Measurements from ENCODE around the gene SCN2B. TPM values are rescaled to one million over a fixed set of nuclear protein-coding genes. Genes with fewer than 3 reads are reported as not detected.

Gene SCN2B
- total and polyA plus RNA-seq, 2 of the 4 experiments (the other 2 are of a cell fraction) = under 0.01 to 0.05 TPM

DNA sequence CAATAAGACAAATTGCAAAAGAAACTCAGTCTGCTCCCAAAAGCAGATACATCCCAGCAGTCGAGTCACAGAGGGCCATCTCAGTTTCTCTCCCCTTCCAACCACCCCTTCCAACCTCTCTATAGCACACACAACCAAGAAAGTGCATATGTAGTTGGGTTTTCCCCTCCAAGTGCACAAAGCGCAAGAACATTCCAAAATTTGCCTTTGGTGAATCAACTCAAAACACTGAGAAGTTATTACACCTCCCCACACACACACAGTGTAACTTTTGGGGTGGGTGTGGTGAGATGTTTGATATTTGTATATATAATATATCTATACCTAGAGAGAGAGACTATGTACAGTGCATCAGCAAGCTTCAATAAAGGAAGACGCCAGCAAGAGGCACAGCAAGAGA, 13.6 kb downstream of the SCN2B start:
- TF ChIP-seq, protein P1, sequence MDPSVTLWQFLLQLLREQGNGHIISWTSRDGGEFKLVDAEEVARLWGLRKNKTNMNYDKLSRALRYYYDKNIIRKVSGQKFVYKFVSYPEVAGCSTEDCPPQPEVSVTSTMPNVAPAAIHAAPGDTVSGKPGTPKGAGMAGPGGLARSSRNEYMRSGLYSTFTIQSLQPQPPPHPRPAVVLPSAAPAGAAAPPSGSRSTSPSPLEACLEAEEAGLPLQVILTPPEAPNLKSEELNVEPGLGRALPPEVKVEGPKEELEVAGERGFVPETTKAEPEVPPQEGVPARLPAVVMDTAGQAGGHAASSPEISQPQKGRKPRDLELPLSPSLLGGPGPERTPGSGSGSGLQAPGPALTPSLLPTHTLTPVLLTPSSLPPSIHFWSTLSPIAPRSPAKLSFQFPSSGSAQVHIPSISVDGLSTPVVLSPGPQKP (IDR thresholded peaks at IDR 0.05; ENCODE audit: borderline replicate concordance, low read depth, low read length) = no peak
- TF ChIP-seq, protein P2, sequence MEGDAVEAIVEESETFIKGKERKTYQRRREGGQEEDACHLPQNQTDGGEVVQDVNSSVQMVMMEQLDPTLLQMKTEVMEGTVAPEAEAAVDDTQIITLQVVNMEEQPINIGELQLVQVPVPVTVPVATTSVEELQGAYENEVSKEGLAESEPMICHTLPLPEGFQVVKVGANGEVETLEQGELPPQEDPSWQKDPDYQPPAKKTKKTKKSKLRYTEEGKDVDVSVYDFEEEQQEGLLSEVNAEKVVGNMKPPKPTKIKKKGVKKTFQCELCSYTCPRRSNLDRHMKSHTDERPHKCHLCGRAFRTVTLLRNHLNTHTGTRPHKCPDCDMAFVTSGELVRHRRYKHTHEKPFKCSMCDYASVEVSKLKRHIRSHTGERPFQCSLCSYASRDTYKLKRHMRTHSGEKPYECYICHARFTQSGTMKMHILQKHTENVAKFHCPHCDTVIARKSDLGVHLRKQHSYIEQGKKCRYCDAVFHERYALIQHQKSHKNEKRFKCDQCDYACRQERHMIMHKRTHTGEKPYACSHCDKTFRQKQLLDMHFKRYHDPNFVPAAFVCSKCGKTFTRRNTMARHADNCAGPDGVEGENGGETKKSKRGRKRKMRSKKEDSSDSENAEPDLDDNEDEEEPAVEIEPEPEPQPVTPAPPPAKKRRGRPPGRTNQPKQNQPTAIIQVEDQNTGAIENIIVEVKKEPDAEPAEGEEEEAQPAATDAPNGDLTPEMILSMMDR (conservative IDR thresholded peaks at IDR 0.05; ENCODE audit: low read depth, low read length) = no peak
- no peak for TF ChIP-seq POLR2A (IDR thresholded peaks at IDR 0.05; ENCODE audit: low read depth, low read length)
- TF ChIP-seq, protein P3, sequence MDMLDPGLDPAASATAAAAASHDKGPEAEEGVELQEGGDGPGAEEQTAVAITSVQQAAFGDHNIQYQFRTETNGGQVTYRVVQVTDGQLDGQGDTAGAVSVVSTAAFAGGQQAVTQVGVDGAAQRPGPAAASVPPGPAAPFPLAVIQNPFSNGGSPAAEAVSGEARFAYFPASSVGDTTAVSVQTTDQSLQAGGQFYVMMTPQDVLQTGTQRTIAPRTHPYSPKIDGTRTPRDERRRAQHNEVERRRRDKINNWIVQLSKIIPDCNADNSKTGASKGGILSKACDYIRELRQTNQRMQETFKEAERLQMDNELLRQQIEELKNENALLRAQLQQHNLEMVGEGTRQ (IDR thresholded peaks at IDR 0.05; ENCODE audit: low read depth, low read length) = no peak
- TF ChIP-seq RFX5 (IDR thresholded peaks at IDR 0.05; ENCODE audit: low read depth, low read length) = no peak
- no peak for TF ChIP-seq RAD21 (IDR thresholded peaks at IDR 0.05; ENCODE audit: low read length)
- no peak for TF ChIP-seq CHD1 (IDR thresholded peaks at IDR 0.05; ENCODE audit: low read depth, low read length)
- TF ChIP-seq CEBPB (IDR thresholded peaks at IDR 0.05; ENCODE audit: low read depth, low read length) = no peak
- no peak for TF ChIP-seq FOS (IDR thresholded peaks at IDR 0.05; ENCODE audit: low read depth, low read length)
- TF ChIP-seq MXI1 (IDR thresholded peaks at IDR 0.05; ENCODE audit: borderline replicate concordance, low read depth, low read length) = no peak
- TF ChIP-seq MAFK (IDR thresholded peaks at IDR 0.05; ENCODE audit: low read depth, low read length) = no peak
- no peak for TF ChIP-seq BHLHE40 (IDR thresholded peaks at IDR 0.05; ENCODE audit: low read depth, low read length)
- no peak for TF ChIP-seq SMC3 (IDR thresholded peaks at IDR 0.05; ENCODE audit: low read depth, low read length)
- no peak for TF ChIP-seq RCOR1 (IDR thresholded peaks at IDR 0.05; ENCODE audit: insufficient replicate concordance, low read length)
- no peak for TF ChIP-seq MAZ (IDR thresholded peaks at IDR 0.05; ENCODE audit: borderline replicate concordance, low read depth, low read length)
- no peak for TF ChIP-seq NFE2L2 (IDR thresholded peaks at IDR 0.05; ENCODE audit: low read depth, low read length)
- Histone ChIP-seq H3K9ac (ENCODE audit: low read depth, low read length) (no peak overlapping the region), H3K4me1 (ENCODE audit: control insufficient read depth, insufficient read depth, low read length) (no peaks in the 10 kb centered on the region), H2BK5ac (ENCODE audit: low read depth, low read length, poor library complexity, severe bottlenecking) (no peak overlapping the region), H3K4me3 (ENCODE audit: insufficient read depth, low read depth, low read length) (no peak overlapping the region), H3K14ac (replicated peaks; ENCODE audit: low read depth, low read length) (no peak overlapping the region), H3K4me2 (ENCODE audit: low read depth, low read length) (no peak overlapping the region), H3K18ac (ENCODE audit: low read depth, low read length) (no peak overlapping the region), H3K9me1 (ENCODE audit: insufficient read depth, low read length) (no peaks in the 10 kb centered on the region), H3K23ac (ENCODE audit: low read depth, low read length) (no peak overlapping the region), H3K9me3 (ENCODE audit: control insufficient read depth, insufficient read depth, low read length) (no peaks in the 10 kb centered on the region), H3K4ac (ENCODE audit: low read depth, low read length) (no peak overlapping the region), H4K20me1 (ENCODE audit: insufficient read depth, low read length) (no peaks in the 10 kb centered on the region), H2BK120ac (ENCODE audit: low read depth, low read length) (no peak overlapping the region), H2AK5ac (ENCODE audit: low read depth, low read length) (no peak overlapping the region), H3K27ac (ENCODE audit: insufficient read depth, low read length) (no peak overlapping the region), H4K5ac (ENCODE audit: low read depth, low read length) (no peak overlapping the region), H3K36me3 (ENCODE audit: control insufficient read depth, insufficient read depth, low read length) (no peaks in the 10 kb centered on the region), H2AK9ac (replicated peaks; ENCODE audit: low read depth, low read length, poor library complexity) (no peak overlapping the region), H3K27me3 (ENCODE audit: control insufficient read depth, insufficient read depth, low read length) (peaks cover 35% of the 10 kb centered on the region), H4K91ac (ENCODE audit: insufficient read depth, low read depth, low read length) (no peak overlapping the region), H3K56ac (ENCODE audit: extremely low read depth, insufficient read depth, low read length) (no peak overlapping the region), H3K79me1 (ENCODE audit: low read depth in 1 of 2, low read length in 2 of 2) (no peaks in the 10 kb centered on the region), H2BK20ac (ENCODE audit: low read depth, low read length) (no peak overlapping the region), H4K8ac (ENCODE audit: low read depth in 2 of 2, low read length in 2 of 2) (no peak overlapping the region), H2AFZ (replicated peaks; ENCODE audit: low read length, poor library complexity) (no peak overlapping the region), H2BK15ac (ENCODE audit: low read depth, low read length) (no peak overlapping the region)
- DNase-seq (no peak), ATAC-seq (ENCODE audit: low read depth) (no peak)
- no CpG with 5 or more reads among the region's 3 CpGs for WGBS, 2 experiments (ENCODE audit: extremely low coverage in 2 of 2, insufficient read length in 1 of 2)
- in situ Hi-C loops (cut with MboI; ENCODE audit: low sequenced_read_pairs) = no loop called here
- POLR2A ChIA-PET (ENCODE audit: unreplicated experiment) = no interaction called here
- intact Hi-C loops (cut with micrococcal nuclease) = no loop called here
- BruUV-seq (replicated peaks) = no TSS peak
- dilution Hi-C loops (cut with HindIII; ENCODE audit: low sequenced_read_pairs, unreplicated experiment) = no loop called here
- CTCF ChIA-PET = no interaction called here

All from IMR-90 (cell line).